Measurements from ENCODE around the gene USP30.

Gene USP30

GRCh38 chr12:109053382-109054123 lies 1.2 kb downstream of the USP30 start:
- peak; percentile 85 to 87 for ATAC-seq

DNA sequence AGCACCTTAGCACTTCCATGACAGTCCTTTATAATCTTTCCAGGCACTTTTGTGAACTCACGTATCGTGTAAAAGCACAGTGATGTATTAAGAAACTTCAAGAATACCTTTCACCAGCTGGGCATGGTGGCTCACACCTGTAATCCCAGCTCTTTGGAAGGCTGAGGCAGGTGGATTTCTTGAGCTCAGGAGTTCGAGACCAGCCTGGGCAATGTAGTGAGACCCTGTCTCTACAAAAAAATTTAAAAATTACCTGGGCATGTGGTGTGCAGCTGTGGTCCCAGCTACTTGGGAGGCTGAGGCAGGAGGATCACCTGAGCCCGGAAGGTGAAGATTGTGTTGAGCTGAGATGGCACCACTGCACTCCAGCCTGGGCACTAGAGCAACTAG lies 1.7 kb downstream of the USP30 start:
- peak in 1 of 2 donors; percentile 5 for ATAC-seq

DNA sequence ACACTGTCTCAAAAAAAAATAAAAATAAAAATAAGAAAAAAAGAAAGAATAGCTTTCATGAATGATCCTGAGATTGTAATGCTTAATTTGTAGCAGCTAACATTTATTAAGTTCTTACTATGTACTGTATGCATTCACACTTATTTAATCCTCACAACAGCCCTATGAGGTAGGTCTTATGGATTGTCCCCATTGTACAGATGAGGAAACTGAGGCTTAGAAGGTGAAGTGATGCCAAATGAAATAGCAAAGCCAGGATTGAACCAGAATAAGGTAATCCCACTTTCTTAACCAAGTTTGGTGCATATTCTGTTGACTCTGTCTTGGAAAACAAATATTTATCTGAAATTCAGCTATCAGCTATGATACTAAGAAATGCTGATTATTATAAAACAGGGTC lies 2.1 kb downstream of the USP30 start:
- no peak for ATAC-seq

- ATAC-seq: no peak
These were observed 4.5 kb downstream of the USP30 start for GRCh38 chr12:109056891-109057290.

- ATAC-seq: no peak
These were observed 5.0 kb downstream of the USP30 start for GRCh38 chr12:109057376-109057775.

DNA sequence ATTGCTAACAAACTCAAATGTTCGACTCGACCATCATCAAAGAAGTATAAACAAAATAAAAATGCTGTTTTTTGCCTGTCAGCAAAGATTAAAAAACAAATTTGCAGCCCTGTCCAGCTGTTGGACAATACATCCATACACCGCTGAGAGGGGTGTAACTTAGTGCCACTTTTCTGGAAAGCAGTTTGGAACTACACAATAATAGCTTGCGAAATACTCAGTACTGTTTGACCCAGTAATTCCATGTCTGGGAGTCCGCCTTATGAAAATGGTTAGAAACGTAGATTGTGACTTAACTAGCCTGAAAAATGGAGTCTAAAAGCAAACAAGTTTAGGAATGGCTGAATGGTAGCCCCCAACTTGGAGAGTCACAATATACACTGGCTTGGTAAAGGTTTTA lies 6.4 kb downstream of the USP30 start:
- ATAC-seq: no peak

- ATAC-seq: no peak
These were observed 11.8 kb downstream of the USP30 start for GRCh38 chr12:109064143-109064542.

GRCh38 chr12:109065154-109065852 lies 12.9 kb downstream of the USP30 start:
- no peak for ATAC-seq

- ATAC-seq: no peak
These were observed 13.4 kb downstream of the USP30 start for GRCh38 chr12:109065853-109066193.

- ATAC-seq: no peak
These were observed 17.2 kb downstream of the USP30 start for GRCh38 chr12:109069307-109070271.

GRCh38 chr12:109074866-109075265 lies 22.5 kb downstream of the USP30 start:
- ATAC-seq: no peak

- ATAC-seq: no peak
These were observed 30.4 kb downstream of the USP30 start for GRCh38 chr12:109082751-109083150.

DNA sequence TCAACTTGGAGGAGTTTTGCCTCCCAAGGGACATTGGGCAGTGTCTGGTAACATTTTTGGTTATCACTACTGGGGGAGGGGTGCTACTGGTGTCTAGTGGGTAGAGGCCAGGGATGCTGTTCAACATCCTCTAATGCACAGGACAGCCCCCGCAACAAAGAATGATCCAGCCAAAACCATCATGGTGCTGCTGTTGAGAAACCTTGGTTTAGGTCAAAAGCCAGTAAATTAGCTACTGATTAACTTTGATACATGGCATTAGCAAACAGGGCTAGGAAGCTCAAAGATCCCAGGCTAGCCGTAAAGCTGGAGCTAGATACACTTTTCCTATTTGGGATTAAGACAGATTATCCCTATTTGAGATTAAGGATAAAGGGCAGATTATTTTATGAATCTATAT lies 32.0 kb downstream of the USP30 start:
- ATAC-seq: no peak

- no peak for ATAC-seq
These were observed 33.2 kb downstream of the USP30 start for GRCh38 chr12:109085590-109085989.

- ATAC-seq: no peak
These were observed 34.9 kb downstream of the USP30 start for GRCh38 chr12:109087250-109087649.

GRCh38 chr12:109088818-109089217 lies 36.4 kb downstream of the USP30 start:
- no peak for ATAC-seq

- ATAC-seq: no peak
These were observed 37.3 kb downstream of the USP30 start for GRCh38 chr12:109089683-109090082.

DNA sequence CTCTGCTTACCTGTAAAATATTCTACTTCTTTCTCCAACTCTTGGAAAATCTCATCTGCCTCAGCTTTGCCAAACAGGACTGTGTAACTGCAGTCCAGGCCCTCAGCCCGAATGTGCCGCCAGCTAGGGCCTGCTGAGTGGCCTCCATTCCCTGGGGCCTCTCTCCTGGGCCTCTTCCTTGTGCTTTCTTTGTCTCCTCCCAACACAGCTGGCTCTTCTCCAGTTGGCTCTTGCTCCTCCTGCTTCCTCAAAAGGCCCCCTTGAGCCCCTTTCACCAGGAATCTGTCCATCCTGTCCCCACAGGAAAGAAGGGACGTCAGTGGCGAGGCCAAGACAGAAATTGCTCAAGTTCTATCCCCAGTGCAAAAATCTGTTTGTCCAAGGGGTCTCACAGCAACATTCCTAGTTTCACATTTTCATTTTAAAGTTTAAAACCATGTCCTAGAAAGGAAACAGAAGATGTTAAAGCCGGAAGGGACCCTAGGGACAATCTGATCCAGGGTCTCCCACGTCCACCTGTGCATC lies 40.2 kb downstream of the USP30 start:
- no peak for ATAC-seq

DNA sequence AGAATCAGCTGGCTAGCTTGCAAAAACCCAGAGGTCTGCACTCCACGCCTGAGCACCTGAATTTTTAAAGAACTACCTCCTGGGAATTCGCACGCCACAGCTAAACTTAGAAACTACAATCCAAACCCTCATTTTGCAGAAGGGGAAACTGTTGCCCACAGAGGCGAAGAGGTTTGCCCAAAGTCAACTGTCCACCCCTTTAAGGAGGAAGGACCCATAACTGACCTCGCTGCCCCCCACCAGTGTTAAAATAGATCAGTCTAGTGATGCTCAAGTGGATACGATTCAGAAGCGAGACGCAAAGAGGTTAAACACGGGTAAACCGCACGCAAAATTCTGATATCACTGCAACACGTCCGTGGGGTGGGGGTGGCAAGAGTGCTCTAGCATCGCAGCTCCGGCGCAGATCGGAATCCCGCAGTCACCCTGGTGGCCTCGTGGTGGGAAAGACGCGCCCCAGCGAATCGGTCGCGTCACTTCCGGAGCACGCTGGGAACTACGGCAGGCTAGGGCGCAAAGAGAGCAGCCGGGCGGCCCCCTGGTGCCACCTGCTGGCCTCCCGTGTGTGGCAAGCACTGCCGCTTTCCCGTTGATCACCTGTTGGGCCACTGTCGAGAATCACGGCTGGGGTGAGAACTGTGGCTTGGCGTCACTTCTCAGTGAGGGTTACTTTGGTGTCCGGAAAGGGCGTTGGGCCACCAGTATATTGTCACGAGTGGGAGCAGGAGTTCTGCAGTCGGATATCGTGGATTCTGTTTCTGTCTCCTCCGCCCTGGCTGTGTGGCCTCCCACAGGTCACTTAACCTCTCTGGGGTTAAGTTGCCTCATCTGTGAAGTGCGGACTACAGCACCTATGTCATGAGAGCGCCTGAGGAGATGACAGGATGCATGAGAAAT lies 40.9 kb downstream of the USP30 start, which contains the start of gene ALKBH2:
Gene ALKBH2 (minus strand): TSS at position 451 of the 897 bp plus-strand sequence. CDS start 686 bp downstream, outside the sequence.
- ATAC-seq: peak; percentile 75

GRCh38 chr12:109097140-109097434 lies 44.7 kb downstream of the USP30 start:
- no peak for ATAC-seq

GRCh38 chr12:109097435-109098182 lies 45.2 kb downstream of the USP30 start, which contains the start of gene UNG:
Gene UNG (plus strand): TSS chr12:109097597. CDS start chr12:109097680, 83 bp downstream.
- peak; percentile 93 for ATAC-seq
